ENCODE data around the gene KCNK7. TPM values are rescaled to one million over a fixed set of nuclear protein-coding genes. Genes with fewer than 3 reads are reported as not detected.

KCNK7 gene
- total RNA-seq, 1 donor from 2014 or later: 1.5 TPM

Small RNA genes within 50 kb of the gene (microRNA-seq; reads per million reads assigned to microRNA genes)
- not detected for gene MIR4690 (ENCODE audit: borderline number of aligned reads)

Other genes starting within 250 kb of the KCNK7 start
- gene TIGD3, start 241.0 kb downstream of the KCNK7 start, total RNA-seq: not detected
- gene SLC25A45, start 213.2 kb downstream of the KCNK7 start, total RNA-seq: 8.7 TPM
- gene FRMD8, start 209.2 kb downstream of the KCNK7 start, total RNA-seq: 44.0 TPM
- gene NEAT1, start 173.0 kb downstream of the KCNK7 start, total RNA-seq: 1,527 TPM
- 11,495 TPM for gene MALAT1, start 96.8 kb downstream of the KCNK7 start, total RNA-seq
- 87.0 TPM for gene SCYL1, start 70.7 kb downstream of the KCNK7 start, total RNA-seq
- 91.9 TPM for gene LTBP3, start 37.4 kb downstream of the KCNK7 start, total RNA-seq
- gene ZNRD2, start 25.3 kb downstream of the KCNK7 start, total RNA-seq: 34.9 TPM
- 37.4 TPM for gene FAM89B, start 23.3 kb downstream of the KCNK7 start, total RNA-seq
- 78.6 TPM for gene EHBP1L1, start 19.7 kb downstream of the KCNK7 start, total RNA-seq
- gene MAP3K11, start 18.4 kb upstream of the KCNK7 start, total RNA-seq: 67.6 TPM
- gene PCNX3, start 20.0 kb upstream of the KCNK7 start, total RNA-seq: 30.6 TPM
- gene SIPA1, start 42.3 kb upstream of the KCNK7 start, total RNA-seq: 54.5 TPM
- 80.0 TPM for gene RELA, start 67.1 kb upstream of the KCNK7 start, total RNA-seq
- 49.9 TPM for gene KAT5, start 116.5 kb upstream of the KCNK7 start, total RNA-seq
- gene RNASEH2C, start 125.0 kb upstream of the KCNK7 start, total RNA-seq: 71.8 TPM
- gene AP5B1, start 185.2 kb upstream of the KCNK7 start, total RNA-seq: 51.8 TPM
- not detected for gene OVOL1, start 191.3 kb upstream of the KCNK7 start, total RNA-seq
- gene SNX32, start 238.2 kb upstream of the KCNK7 start, total RNA-seq: not detected